NCI-H2107 treated with DMSO at 0.1 percent for 48 hours (cell line): Measurements from ENCODE around the gene AMBRA1.
"Not testable (repeated sequence)": the region's sequence is repeated elsewhere in the genome, so short reads cannot be mapped to it uniquely, and the experiment has no call there.

ENCODE experiments used
- DNase-seq: peaks from one replicate; lab custom pipeline; 2025; ENCODE audit not compliant: unreplicated experiment; lab: John Stamatoyannopoulos, UW

AMBRA1 gene

DNA sequence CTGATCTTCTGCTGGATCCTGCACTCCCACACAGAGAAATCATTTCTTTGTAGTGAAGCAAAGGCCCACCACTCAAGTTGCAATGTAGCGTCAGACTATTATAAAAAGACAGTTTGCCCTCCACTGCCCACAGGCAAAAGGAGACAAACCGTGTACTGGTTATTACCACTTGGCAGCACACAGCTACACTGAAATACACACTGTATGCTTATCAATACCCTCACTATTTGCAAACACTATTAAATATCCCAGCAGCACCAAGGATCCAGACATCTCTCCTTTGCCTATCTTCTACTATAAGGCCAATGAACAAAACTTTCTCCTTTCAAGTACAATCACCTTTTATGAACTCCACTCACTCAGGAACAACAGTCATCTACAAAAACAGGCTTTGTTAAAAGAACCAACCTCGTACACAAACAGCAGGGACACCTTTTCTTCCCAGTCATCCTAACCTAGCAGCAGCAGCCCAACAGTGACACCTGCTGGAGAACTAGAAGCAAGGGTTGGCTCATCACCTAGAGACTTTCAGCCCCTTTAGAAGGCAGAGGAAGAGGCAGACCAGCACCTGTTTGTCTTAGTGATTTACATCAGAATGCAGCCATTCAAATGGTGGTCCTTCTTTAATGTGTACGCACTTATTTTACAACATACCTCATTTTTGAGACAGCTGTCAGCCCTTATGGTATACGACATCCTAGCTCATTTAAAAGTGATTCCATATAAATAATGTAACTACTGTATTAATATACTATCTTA, 56.1 kb downstream of the AMBRA1 start:
- DNase-seq = peak; percentile 91

DNA sequence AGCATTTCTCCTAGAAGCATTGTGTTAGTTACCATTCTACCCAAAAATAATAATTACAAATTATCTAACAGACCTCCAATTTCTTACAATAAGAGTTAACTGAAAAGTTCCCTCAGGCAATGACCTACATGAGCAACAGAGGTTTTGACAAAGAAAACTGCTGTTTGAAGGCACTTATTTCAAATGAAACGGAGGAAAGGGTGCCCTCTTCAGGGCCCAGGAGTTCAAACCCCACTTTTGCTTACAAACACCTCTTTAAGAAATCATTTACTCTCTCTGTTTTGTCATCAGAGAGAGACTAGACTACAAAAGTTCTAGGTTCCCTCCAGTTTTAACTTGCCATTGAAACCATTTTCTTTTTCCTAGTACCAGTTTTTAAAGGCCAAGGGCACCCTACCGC, 56.7 kb downstream of the AMBRA1 start:
- peak; percentile 11 for DNase-seq

DNA sequence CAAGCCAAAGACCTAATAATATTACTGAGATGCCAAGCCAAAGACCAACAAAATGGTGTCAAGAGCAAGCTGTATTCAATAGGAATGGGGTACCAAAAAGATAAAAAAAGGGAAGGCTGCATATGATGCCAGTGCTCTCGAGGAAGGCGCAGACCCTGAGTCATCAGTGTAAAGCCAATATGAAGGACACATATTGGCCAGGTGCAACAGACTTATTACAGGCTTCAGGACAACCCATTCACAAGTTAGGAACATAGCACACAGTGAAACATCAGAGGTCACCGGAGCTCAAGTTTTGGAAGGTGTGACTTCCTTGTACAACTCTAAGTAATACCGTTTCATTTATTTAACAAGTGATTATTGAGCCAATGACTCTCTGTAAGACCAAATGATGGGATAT, 58.1 kb downstream of the AMBRA1 start:
- no peak for DNase-seq

DNA sequence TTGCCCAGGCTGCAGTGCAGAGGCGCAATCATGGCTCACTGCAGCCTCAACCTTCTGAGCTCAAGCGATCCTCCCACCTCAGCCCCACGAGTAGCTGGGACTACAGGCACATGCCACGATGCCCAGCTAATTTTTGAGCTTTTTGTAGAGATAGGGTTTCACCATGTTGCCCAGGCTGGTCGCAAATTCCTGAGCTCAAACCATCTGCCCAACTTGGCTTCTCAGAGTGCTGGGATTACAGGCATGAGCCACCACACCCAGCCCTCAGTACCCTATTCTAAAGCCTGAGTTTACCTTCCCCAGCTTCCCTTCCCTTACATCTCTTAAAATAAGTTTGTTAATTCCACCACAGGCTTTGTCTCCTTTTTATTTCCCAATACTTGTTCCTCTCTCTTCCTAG, 59.1 kb downstream of the AMBRA1 start:
- DNase-seq = no peak

DNA sequence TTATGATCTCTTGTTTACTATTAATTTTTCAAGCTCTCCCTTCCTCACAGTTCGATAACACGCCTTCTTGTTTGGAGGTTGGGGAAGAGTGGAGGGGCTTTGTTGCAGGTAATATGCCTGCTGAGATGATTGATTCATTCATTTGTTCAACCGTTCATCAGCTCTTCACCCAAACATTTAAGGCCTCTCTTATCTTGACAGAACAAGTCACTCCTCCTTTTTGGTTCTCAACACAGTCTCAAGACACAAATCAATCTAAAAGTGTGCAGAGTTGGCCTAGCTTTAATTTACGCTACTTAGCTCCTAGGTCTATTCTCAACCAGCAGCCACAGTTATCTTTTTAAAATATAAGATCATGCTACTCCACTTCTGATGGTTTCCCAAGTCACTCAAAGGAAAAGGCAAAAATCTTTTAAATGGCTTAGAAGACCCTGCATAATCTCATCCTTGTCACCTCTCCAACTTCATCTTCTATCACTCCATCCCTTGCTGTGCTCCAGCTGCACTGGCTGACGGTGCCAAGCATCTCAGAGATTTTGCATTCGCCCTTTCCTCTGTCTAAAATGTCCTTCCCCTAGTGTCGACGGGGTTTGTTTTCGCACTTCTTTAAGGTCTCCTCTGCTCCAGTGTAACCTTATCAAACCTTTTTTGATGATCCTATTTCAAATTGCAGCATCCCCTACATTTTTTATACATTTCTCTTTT, 60.3 kb downstream of the AMBRA1 start:
- no peak for DNase-seq

DNA sequence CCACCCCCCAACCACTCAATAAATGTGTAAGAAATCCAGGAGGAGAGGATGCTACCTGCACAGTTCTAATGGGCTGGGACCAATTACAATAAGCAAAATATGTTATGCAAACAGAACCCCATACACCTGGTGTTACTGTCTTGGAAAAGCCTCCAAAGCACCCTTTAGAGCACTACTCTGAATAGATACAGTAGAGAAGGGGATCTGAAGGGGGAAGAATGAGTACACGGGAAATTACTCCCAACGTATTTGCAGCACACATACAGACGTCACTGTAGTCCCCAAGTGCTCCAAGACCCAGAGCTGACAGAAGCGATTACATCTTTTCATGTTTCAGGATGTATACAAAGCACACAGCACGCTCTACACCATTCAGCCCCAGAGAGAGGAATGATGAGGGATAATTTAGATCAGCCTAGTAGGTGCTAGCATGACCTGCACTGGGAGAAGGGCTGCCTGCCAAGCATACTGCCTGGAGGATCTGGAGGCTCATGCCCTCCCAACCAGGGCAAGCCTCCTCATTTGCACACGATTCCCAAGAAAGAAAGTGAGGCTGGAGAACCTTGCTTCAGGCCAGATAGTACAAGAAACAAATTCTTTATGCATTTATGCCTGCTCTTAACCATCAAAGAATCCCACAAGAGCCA, 63.8 kb downstream of the AMBRA1 start:
- DNase-seq = no peak

DNA sequence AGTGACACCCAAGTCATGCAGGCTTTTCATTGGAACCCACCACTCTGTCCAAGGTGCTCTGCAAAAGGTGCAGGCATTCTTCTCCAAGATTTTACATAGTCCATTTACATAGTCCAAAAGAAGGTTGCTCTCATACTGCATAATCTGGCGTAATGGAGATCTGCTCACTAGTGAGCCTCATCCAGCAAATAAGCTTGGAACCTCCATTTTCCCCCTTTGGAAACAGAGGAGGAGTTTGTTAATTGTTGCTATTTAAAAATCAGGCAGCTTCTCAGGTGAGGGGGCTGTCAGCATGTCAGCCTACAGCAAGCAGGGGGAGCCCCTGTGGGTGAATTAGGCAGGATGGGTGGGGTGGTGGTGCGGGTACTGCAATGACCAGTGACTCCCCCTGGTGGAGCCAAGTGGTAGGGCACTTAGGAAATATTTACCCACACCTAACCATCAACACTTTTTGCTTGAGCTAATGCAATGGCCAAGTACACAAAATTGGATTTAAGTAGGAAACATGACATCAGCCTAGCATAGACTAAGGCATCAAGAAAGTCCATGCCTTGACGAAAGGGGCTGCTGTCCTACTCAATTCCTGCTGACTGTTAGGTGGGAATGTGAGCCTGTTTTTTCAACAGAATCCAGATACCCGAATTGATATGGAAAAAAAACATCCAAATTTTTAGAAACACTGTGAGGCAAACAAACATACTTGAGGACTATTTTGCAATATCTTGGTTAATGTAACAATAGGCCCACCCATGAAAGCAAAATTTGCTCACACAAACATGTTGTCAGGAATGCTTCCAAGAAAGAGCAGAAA, 64.5 kb downstream of the AMBRA1 start:
- DNase-seq = peak; percentile 48

DNA sequence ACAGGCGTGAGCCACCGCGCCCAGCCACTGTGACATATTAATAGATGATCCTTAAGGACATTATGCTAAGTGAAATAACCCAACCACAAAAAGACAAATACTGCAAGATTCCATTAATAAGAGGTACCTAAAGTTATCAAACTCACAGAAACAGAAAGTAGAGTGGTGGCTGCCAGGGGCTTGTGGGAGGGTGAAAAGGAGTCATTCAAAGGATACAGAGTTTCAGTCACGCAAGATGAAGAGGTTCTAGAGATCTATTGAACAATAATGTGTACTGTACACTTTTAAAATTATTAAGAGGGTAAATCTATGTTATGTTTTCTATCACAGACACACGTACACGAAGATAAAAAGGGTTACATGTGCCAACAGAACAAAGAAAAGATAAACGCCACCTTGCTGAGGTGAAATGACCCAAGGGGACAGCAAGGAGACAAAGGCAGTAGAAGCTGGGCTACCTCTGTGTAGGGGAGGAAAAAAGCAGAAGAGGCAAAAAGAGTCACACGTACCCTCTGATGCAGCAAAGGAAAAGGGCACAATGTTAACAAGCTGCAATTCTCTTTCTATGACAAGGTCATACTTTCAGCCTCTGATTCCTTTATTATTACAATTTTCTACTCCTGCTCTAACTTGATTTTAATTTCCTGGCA, 65.3 kb downstream of the AMBRA1 start:
- DNase-seq = no peak

DNA sequence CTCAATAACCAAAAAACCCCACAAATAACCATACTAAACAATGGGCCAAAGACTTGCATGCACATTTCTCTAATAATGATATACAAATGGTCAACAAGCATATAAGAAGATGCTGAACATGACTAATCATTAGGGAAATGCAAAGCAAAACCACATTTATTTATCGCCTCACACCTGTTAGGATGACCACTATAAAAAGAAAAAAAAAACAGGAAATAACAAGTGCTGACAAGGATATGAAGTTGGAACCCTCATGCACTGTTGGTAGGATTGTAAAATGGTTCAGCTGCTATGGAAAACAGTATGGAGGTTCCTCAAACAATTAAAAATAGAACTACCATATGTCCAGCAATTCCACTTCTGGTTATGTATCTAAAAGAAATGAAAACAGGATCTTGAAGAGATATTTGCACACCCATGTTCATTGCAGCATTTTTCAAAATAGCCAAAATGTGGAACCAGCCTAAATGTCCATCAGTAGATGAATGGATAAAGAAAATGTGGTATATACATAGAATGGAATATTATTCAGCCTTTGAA, 66.2 kb downstream of the AMBRA1 start:
- no peak for DNase-seq

DNA sequence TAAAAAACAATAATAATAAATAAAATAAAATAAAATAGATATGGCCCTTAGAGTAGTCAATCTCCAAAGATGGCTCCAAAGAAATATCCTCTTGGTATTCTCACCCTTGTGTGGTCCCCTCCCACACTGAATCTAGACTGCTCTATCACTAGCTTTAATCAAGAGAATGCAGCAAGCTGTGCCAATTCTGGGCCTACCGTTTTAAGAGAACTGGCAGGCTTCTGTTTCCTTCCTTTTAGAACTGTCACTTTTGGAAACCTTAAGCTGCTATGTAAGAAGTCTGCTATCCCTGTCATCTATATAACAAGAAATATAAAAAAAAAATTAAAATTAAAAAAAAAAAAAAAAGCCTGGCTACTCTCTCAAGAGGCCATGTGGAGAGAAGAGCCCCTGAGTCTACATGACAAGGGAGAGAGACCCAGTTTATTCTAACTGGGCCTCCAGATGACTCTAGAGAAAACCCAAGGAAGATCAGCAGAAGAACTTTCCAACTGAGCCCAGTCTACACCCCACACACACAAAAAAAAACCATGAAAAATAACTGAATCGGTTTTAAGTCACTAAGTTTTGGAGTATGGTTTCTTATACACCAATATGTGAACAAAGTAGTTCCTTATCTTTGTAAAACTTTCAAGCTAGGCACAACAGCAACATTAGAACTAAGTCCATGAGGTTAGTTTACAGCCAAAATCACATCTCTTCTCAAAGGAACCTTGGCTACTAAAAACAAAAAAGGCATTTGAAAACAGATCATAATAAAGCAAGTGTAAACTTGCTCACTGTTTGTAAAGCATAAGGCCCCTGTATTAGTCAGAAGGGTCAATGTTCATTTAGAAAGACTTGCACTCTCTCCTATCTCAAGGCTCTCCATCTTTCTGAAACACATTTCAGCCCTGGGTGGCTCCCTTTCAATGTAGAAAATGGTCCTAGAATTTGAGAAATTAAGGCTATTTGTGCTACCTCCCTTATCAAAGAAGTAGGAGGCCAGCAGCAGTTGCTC, 67.3 kb downstream of the AMBRA1 start:
- no peak for DNase-seq

DNA sequence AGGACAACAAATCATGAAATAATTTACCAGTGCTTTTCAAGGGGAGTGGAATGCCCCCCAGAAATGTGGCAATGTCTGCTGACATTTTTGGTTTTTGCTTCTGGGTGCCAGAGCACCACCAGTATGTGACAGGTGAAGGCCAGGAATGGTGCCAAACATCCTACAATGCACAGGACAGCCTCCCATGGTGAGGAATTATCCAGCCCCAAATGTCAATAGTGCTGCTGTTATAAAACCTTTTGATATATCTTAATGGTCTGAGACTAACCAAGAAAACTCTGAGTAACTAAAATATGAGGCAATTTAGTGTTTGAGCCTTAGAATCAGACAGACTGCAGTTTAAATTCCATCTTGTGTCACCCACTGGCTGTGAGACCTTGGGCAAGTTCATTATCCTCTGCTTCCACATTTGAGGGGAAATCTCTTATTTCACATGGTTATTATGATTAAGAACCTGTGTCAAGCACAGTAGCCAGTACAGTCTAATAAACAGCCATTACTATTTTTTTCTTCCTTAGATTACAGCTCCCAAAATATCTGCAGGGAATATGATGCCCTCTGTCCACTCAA, 69.5 kb downstream of the AMBRA1 start:
- no peak for DNase-seq

DNA sequence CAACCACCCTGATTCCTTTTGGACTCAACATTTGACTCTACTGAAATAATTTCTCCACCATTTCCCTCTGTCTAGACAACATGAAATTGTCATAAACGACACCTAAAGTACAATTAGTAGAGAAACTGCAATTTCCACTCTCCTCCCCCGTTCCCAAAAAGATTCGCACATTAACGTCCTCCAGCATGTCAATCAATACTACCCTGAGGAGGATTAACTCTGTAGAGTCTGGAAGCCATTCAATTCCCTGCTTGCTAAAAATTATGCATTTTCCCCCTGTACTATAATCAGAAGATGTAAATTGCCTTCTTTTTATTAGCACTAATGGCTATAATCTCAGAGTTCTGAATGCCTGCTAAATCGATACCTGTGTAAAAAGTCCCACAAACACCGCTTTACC, 70.5 kb downstream of the AMBRA1 start:
- no peak for DNase-seq

DNA sequence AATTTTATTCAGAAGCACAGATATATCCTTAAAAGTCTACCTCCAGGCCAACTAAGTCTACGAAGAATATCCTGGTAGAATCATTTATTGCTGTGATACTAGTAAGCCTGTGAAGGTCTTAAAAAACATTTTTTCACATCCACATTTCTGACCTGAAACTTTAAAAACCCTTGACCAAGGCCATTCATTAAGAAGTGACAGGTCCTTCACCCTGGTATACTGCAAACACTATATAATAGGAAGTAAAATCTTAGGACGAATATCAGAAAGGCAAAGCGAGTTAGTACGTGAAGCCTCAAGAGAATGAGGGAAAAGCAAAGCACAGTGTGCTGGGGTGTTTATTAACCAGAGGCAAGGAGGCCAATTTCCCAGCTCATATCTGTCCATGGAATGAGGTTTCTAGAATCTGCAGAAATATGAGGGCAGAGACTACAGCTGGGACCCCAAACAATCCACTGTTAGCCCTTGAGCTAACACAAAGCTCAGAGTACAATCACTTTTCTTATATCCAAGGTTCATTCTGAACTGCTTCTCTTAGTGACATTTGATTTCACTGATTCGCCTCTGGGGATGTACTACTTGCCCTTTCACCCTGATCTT, 71.0 kb downstream of the AMBRA1 start:
- DNase-seq = no peak

DNA sequence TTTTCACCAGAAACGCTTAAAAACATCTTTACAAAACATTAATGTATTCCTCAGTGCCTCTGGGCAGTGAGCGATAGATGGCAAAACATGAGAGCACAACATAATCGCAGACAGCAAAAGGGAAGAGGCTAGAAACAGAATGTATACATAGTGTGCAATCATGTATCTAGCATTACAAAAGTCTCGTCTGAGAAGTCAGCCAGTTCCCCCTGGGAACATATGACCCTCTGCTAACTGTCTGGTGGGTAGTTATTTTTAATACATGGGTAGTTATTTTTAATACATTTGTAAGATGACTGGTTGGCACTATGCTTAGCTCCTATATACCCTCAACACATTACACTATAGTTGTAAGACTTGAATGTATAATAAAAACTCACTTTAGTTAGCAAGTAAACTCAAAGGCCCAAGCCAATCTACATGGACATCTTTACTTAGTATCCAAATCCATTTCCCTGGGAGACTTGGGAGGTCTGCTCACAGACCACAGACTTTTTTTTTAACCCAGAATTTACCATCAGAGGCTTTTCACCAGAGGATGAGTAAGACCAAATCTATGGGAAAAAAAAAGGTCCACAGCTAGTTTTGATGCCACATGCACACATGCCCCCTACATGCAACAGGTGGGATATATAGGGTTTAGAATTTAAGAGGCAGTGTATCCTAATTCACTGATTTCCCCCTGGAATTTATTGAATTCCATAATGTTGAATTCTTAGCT, 71.7 kb downstream of the AMBRA1 start:
- DNase-seq = no peak

DNA sequence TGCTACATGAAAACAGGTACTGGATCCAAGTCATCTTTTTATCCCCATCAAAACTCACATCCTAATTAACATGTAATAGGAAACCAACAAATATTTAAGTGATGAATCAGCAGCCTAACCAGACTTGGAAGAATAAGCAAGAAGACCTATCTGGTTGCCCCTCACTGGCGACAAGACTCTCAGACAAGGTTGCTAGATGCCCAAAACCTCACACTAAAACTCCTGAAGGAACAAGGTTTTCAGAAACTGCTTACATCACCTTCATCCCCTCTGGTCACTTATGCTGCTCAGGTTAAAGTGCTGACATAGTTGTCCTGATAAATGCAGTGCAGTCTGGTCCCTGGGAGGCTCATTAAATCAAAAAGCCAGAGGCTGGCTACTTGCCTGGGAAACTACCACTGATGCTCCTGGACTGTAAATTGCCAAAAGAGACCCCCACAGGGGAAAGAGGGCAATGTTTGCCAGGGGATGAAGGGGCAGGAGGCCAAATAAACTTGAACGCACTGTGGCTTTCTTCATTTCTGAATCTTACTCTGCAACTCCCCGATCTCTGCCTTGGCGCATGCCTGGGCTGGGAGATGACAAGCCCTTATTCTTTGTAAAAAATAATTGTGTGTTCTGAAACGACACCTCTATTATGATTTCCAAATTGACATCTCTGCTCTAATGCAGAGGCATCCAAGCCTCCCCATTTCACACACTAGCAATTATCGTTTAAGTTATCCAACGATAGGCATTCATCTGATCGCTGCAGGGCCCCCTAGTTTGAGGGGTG, 72.7 kb downstream of the AMBRA1 start:
- DNase-seq = no peak

DNA sequence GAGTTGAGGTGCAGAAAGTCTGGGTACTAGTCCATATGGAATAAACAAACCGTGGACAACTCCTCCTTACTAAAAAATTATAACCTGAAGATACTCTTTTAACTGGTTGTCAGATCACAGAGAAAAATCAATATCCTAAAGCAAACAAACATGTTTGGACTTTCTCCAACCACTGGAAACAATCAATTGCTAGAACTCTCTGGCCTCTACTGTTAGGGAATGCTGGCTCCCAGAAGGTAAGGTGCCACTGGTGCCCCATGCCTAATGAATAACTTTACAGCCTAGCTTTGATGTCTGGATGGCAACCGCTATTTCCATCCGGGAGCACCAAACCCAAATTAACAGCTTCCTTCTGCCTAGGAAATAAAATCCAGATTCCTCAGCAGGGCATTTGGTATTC, 74.5 kb downstream of the AMBRA1 start:
- DNase-seq = no peak

DNA sequence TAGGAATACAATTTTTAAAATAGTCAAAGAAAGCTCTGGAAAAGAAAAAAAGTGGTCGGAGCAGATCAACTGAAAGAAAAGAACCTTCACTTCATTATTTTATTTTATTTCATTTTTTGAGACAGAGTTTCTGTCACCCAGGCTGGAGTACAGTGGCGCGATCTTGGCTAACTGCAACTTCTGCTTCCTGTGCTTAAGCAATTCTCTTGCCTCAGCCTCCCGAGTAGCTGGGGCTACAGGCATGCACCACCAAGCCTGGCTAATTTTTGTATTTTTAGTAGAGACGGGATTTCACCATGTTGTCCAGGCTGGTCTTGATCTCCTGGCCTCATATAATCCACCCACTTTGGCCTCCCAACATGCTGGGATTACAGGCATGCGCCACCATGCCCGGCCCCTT, 74.9 kb downstream of the AMBRA1 start:
- not testable (repeated sequence) for DNase-seq
